Right lobe of liver (tissue), 6 donors: ENCODE data around the gene SIGLEC12. TPM values are rescaled to one million over a fixed set of nuclear protein-coding genes. Genes with fewer than 3 reads are reported as not detected.
A peak's percentile ranks its signal among the peaks of the same experiment; 100 is the strongest.

ENCODE experiments used
- ATAC-seq, 4 donors: fragments of 200-7000 bp; cut with Tn5 transposase; one replicate each; pipeline ENCODE4 v1.9.1; 2020; ENCODE audit warnings: mild to moderate bottlenecking in 4 of 4, moderate library complexity in 4 of 4
- DNase-seq, 3 donors: peaks; one replicate each; pipeline ENCODE4 v3.0.0-alpha.2; 2020
- H3K27ac ChIP-seq, 3 donors: fragments of 200-600 bp; one replicate each; pipeline ENCODE4 v1.8.0; 2022
- H3K27me3 ChIP-seq, 2 donors: fragments of 200-600 bp; one replicate each; pipeline ENCODE4 v1.8.0; 2022
- H3K36me3 ChIP-seq, 4 donors: fragments of 200-600 bp; sonication (generic) in 1 of 4; one replicate each; pipeline versions ENCODE4 v1.5.1 to v1.8.0; 2017 to 2022; ENCODE audit warnings: control low read depth in 1 of 4
- H3K4me1 ChIP-seq, 4 donors: fragments of 200-600 bp; sonication (generic) in 1 of 4; one replicate each; pipeline versions ENCODE4 v1.5.1 to v1.8.0; 2017 to 2022; ENCODE audit warnings: control low read depth in 1 of 4
- H3K4me3 ChIP-seq, 3 donors: fragments of 200-600 bp; one replicate each; pipeline ENCODE4 v1.8.0; 2022
- H3K9me3 ChIP-seq, 4 donors: fragments of 200-600 bp; sonication (generic) in 1 of 4; one replicate each; pipeline versions ENCODE4 v1.5.1 to v1.8.0; 2017 to 2022; ENCODE audit warnings: control low read depth in 1 of 4
- POLR2A ChIP-seq: fragments of 450-650 bp; IDR thresholded peaks from one replicate; pipeline ENCODE4 v1.6.1; 2017; ENCODE audit warnings: antibody characterized with exemption, mild to moderate bottlenecking
- WGBS: methylation state at CpG from one replicate; pipeline ENCODE4 v1.1.6; 2018; ENCODE audit warnings: low coverage, low lambda C conversion rate; ENCODE audit not compliant: insufficient coverage; ENCODE audit errors: missing lambda C conversion rate; 5-methylcytosine and 5-hydroxymethylcytosine counted together
- intact Hi-C, 2 donors: fragments of 100-400 bp; cut with DNase I; formaldehyde crosslinking; loops; one replicate each; pipeline versions ENCODE4 v1.11.2 to v1.14.1; 2022
- total RNA-seq, 6 experiments: library from RNA; depleted of rRNA in 2 of 6; stranded (reverse); fragments of >200 nt in 2 of 6; fragmentation: NEBNext Ultra II Directional in 3 of 6; extraction: Animal tissue kit (Norgen Biotek cat#: 25700) in 3 of 6; gene quantifications; one replicate each; pipeline versions ENCODE4 v1.1.0 to v1.2.4, GENCODE V29; 2016 to 2023
- TF ChIP-seq, protein P1 (sequence below), 4 donors: fragments of 200-600 bp in 3 of 4; fragments of 450-650 bp in 1 of 4; IDR thresholded peaks; one replicate each; pipeline versions ENCODE4 v1.5.1 to v1.8.0; 2016 to 2022; ENCODE audit warnings: antibody characterized with exemption in 4 of 4, mild to moderate bottlenecking in 2 of 4
- donor health status: DM: no; HTN: yes; CAD: no.
- donor health status: DM: no; HTN: no; CAD: no.
- donor health status: DM: no; HTN: no; CAD: no.
- donor health status: DM: no; HTN: yes; CAD: no.
- donor health status: DM: no; HTN: yes; CAD: no.

Gene SIGLEC12
- total RNA-seq, 6 experiments from 2014 or later = 0.12 to 0.63 (median 0.33) TPM; not detected in 1

DNA sequence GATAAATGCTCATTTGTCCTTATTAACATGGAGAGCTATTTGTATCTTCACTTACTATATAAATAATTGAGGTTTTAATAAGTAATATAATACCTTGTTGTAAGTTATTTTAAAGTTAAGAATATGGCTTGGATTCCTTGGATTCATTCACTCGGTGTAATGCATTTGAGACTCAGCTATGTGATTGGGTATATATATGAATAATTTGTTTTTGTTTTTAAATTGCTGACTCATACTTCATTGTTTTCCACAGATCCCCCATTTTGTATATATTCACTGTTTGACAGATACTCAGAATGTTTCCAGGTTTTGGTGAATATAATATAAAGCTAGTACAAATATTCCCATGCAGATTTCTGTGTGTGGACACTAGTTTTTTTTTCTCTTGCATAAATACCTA is 30.1 kb downstream of the SIGLEC12 start:
- 50% methylated on average over 1 of the region's 1 CpG for WGBS

DNA sequence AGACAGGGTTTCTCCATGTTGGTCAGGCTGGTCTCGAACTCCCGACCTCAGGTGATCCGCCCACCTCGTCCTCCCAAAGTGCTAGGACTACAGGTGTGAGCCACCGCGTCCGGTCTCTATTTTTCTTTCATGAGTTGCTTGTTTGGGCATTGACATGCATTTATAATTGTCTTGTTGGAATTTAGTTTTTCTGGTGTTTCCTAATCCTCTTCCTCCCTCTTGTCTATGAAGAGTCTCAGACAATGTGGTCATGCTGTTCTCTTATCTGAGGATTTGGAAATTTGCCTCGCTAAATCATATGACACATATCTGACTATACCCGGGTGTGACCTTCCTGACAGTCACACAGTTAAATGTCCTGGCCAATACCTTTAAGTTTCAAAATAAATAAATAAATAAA is 30.6 kb downstream of the SIGLEC12 start:
- H3K9me3 ChIP-seq = no peaks in the 10 kb centered on the region
- no peak overlapping the region for H3K4me3 ChIP-seq
- TF ChIP-seq, protein P1, sequence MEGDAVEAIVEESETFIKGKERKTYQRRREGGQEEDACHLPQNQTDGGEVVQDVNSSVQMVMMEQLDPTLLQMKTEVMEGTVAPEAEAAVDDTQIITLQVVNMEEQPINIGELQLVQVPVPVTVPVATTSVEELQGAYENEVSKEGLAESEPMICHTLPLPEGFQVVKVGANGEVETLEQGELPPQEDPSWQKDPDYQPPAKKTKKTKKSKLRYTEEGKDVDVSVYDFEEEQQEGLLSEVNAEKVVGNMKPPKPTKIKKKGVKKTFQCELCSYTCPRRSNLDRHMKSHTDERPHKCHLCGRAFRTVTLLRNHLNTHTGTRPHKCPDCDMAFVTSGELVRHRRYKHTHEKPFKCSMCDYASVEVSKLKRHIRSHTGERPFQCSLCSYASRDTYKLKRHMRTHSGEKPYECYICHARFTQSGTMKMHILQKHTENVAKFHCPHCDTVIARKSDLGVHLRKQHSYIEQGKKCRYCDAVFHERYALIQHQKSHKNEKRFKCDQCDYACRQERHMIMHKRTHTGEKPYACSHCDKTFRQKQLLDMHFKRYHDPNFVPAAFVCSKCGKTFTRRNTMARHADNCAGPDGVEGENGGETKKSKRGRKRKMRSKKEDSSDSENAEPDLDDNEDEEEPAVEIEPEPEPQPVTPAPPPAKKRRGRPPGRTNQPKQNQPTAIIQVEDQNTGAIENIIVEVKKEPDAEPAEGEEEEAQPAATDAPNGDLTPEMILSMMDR (IDR thresholded peaks at IDR 0.05) = no peak
- TF ChIP-seq POLR2A = no peak
- WGBS = 57% methylated on average over 9 of the region's 9 CpGs
- H3K27ac ChIP-seq = no peak overlapping the region
- DNase-seq (no peak), ATAC-seq (peak in 3 of 4 donors; percentile 50 to 58 (median 54))
- no peaks in the 10 kb centered on the region for H3K36me3 ChIP-seq
- intact Hi-C loops = no loop called here
- H3K4me1 ChIP-seq = no peaks in the 10 kb centered on the region
- no peaks in the 10 kb centered on the region for H3K27me3 ChIP-seq

More for the DNA sequence above, 30.1 kb downstream of the SIGLEC12 start:
- Histone ChIP-seq H3K4me1 (no peaks in the 10 kb centered on the region), H3K9me3 (no peaks in the 10 kb centered on the region), H3K36me3 (no peaks in the 10 kb centered on the region), H3K27me3 (no peaks in the 10 kb centered on the region), H3K27ac (no peak overlapping the region), H3K4me3 (no peak overlapping the region)
- ATAC-seq = no peak
- DNase-seq = no peak
- intact Hi-C loops = no loop called here
- no peak for TF ChIP-seq POLR2A
- TF ChIP-seq, protein P1 (IDR thresholded peaks at IDR 0.05) = no peak

DNA sequence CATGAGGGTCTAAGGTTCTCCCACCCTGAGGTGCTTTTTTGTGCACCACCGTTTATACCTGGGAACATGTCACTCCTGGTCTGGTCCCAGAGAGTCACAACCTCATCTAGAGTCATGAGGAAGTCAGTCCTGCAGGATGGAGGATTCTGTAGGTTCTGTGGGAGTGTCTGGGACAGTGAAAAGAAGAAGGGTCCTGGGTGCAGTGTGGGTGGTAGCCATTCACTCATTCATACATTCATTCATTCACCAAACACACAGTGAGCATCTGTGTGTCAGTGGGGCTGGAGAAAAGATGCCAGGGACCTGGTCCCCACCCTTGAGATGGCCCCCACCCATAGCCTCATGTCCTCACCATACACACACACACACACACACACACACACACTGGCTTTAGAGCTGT is 32.0 kb downstream of the SIGLEC12 start:
- DNase-seq (no peak), ATAC-seq (no peak)
- H3K36me3 ChIP-seq = no peaks in the 10 kb centered on the region
- no peak for TF ChIP-seq POLR2A
- TF ChIP-seq, protein P1 (IDR thresholded peaks at IDR 0.05) = no peak
- H3K27ac ChIP-seq = no peak overlapping the region
- no peaks in the 10 kb centered on the region for H3K27me3 ChIP-seq
- H3K4me3 ChIP-seq = no peak overlapping the region
- H3K9me3 ChIP-seq = no peaks in the 10 kb centered on the region
- whole genome bisulfite sequencing = 50% methylated on average over 1 of the region's 1 CpG
- intact Hi-C loops = no loop called here
- no peaks in the 10 kb centered on the region for H3K4me1 ChIP-seq

DNA sequence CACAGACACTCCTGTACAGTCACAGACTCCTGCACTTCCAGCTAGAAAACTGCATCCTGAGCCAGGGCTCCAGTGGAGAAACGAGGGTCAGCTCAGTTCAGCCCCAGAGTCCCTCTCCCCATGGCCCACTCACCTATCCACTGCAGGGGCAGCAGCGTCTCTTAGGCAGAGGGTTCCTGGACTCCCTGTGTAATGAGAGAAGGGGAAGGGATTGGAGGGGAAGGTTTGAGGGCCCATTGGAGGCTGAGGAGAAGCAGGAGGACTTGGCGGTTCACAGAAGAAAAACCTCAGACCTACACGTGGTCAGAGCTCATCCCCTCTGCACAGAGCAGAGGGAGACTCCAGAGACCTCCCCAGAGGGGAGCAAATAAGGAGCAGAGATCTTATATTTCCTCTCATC is 32.4 kb downstream of the SIGLEC12 start:
- ATAC-seq (no peak), DNase-seq (no peak)
- H3K4me3 ChIP-seq = no peak overlapping the region

More for the DNA sequence above, 32.4 kb downstream of the SIGLEC12 start:
- WGBS = 41% methylated on average over 4 of the region's 4 CpGs
- H3K4me1 ChIP-seq = no peaks in the 10 kb centered on the region
- no peak overlapping the region for H3K27ac ChIP-seq
- no peaks in the 10 kb centered on the region for H3K27me3 ChIP-seq
- H3K36me3 ChIP-seq = no peaks in the 10 kb centered on the region
- no peak for TF ChIP-seq POLR2A
- TF ChIP-seq, protein P1 (IDR thresholded peaks at IDR 0.05) = no peak
- intact Hi-C loops = no loop called here
- no peaks in the 10 kb centered on the region for H3K9me3 ChIP-seq
